ENCODE data around the gene PVRIG.

- TF ChIP-seq CTCF (IDR thresholded peaks at IDR 0.05) (no peak), ZFX (IDR thresholded peaks at IDR 0.05; ENCODE audit: borderline replicate concordance) (no peak)
Measured at GRCh38 chr7:100222445-100223132, 2.8 kb downstream of the PVRIG start.
